ENCODE data around the gene NCS1. TPM values are rescaled to one million over a fixed set of nuclear protein-coding genes. Genes with fewer than 3 reads are reported as not detected.
"Not testable (repeated sequence)": the region's sequence is repeated elsewhere in the genome, so short reads cannot be mapped to it uniquely, and the experiment has no call there.

NCS1 gene
- total and polyA plus RNA-seq, 12 donors: 4.0 to 87.6 (median 34.3) TPM

DNA sequence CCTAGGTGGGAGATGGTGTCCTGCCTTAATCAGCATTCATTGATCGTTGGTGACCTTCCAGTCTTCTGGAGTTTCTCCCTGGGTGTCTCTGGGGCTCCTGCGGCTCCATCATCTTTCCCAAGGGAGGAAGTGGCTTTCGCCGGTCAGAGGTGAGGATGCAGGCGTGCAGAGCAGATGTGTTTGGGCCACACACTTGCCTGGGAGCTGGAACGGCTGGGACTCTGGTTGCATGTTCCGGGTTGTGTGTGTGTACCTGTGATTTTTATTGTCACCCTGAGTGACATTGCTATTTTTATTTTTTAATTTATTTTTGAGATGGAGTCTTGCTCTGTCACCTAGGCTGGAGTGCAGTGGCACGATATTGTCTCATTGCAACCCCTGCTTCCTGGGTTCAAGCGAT is 103.0 kb downstream of the NCS1 start:
- intact Hi-C loops (cut with DNase I): no loop called here
- TF ChIP-seq, protein P1, sequence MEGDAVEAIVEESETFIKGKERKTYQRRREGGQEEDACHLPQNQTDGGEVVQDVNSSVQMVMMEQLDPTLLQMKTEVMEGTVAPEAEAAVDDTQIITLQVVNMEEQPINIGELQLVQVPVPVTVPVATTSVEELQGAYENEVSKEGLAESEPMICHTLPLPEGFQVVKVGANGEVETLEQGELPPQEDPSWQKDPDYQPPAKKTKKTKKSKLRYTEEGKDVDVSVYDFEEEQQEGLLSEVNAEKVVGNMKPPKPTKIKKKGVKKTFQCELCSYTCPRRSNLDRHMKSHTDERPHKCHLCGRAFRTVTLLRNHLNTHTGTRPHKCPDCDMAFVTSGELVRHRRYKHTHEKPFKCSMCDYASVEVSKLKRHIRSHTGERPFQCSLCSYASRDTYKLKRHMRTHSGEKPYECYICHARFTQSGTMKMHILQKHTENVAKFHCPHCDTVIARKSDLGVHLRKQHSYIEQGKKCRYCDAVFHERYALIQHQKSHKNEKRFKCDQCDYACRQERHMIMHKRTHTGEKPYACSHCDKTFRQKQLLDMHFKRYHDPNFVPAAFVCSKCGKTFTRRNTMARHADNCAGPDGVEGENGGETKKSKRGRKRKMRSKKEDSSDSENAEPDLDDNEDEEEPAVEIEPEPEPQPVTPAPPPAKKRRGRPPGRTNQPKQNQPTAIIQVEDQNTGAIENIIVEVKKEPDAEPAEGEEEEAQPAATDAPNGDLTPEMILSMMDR (IDR thresholded peaks at IDR 0.05): no peak
- no peak for TF ChIP-seq POLR2A (IDR thresholded peaks at IDR 0.05)
- Histone ChIP-seq H3K27me3 (no peaks in the 10 kb centered on the region), H3K36me3 (replicated peaks in 1 of 2) (no peaks in the 10 kb centered on the region), H3K4me1 (replicated peaks in 1 of 2) (no peaks in the 10 kb centered on the region), H3K9me3 (replicated peaks in 1 of 3) (no peaks in the 10 kb centered on the region), H3K4me3 (no peak overlapping the region), H3K27ac (no peak overlapping the region)
- DNase-seq: no peak
- WGBS, 4 donors: 77 to 86% (median 84%) methylated on average over 9 of the region's 9 CpGs

DNA sequence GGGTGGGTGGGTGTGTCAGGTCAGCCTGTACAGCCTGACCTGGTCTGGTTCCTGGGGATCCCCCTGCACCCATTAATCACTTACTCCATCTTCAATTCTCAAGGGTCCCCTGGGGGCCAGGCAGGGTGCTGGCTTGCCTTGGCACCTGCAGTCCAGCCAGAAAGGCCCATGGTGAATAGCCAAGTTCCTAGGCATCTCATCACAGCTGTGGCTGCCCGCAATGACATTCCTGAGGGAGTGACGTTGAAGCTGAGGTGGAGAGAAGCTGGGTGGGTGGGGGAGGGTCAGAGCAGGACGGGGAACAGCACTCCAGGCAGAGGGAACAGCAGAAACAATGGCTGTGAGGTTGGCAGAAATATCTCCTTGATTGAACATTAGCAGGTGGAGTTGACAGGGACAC is 103.9 kb downstream of the NCS1 start:
- Histone ChIP-seq H3K27me3 (no peaks in the 10 kb centered on the region), H3K27ac (no peak overlapping the region), H3K4me1 (replicated peaks in 1 of 2) (no peaks in the 10 kb centered on the region), H3K36me3 (replicated peaks in 1 of 2) (no peaks in the 10 kb centered on the region), H3K4me3 (no peak overlapping the region), H3K9me3 (replicated peaks in 1 of 3) (no peaks in the 10 kb centered on the region)
- WGBS, 4 donors: 71 to 84% (median 80%) methylated on average over 2 to 3 of the region's 3 CpGs
- DNase-seq: no peak
- intact Hi-C loops (cut with DNase I): no loop called here
- no peak for TF ChIP-seq POLR2A (IDR thresholded peaks at IDR 0.05)
- TF ChIP-seq, protein P1 (IDR thresholded peaks at IDR 0.05): no peak

DNA sequence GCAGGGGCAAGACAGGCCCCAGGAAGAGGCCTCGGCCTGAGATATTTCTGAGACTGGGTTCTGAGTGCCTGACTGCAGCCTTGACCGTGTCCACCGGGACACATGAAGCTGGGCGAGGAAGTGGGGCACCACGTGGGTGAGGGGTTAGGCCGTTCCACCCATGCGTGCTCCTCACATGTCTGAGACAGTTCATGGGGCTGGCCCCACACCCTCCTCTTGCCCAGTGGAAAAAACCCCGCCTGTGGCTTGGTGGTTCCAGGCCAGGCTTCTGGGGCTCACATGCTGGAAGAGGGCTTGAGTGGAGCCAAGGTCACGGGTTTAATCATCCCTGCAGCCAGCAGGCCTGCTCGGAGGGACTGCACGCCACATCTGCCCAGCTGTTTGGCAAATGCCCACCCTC is 104.8 kb downstream of the NCS1 start:
- 71 to 89% (median 78%) methylated on average over 5 to 11 of the region's 11 CpGs for WGBS, 4 donors
- intact Hi-C loops (cut with DNase I): no loop called here
- no peaks in the 10 kb centered on the region for H3K36me3 ChIP-seq (replicated peaks in 1 of 2)
- no peak for TF ChIP-seq POLR2A (IDR thresholded peaks at IDR 0.05)
- TF ChIP-seq, protein P1 (IDR thresholded peaks at IDR 0.05): no peak
- no peaks in the 10 kb centered on the region for H3K9me3 ChIP-seq (replicated peaks in 1 of 3)
- H3K27me3 ChIP-seq: no peaks in the 10 kb centered on the region
- H3K4me3 ChIP-seq: no peak overlapping the region
- H3K4me1 ChIP-seq (replicated peaks in 1 of 2): peaks cover 0 to under 1% of the 10 kb centered on the region in 2 donors
- H3K27ac ChIP-seq: no peak overlapping the region
- DNase-seq: no peak

DNA sequence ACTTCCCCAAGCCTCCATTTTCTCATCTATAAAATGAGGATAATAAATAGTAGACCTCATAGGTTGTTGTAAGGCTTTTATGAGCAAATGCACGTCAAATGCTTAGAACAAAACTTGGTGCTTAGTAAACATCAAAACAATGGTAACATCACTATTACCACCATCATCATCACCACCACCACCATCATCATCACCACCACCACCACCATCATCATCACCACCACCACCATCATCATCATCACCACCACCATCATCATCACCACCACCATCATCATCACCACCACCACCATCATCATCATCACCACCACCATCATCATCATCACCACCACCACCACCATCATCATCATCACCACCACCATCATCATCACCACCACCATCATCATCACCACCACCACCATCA is 105.3 kb downstream of the NCS1 start:
- 86 to 95% (median 91%) methylated on average over 1 of the region's 1 CpG for WGBS, 4 donors
- not testable (repeated sequence) for H3K27ac ChIP-seq

DNA sequence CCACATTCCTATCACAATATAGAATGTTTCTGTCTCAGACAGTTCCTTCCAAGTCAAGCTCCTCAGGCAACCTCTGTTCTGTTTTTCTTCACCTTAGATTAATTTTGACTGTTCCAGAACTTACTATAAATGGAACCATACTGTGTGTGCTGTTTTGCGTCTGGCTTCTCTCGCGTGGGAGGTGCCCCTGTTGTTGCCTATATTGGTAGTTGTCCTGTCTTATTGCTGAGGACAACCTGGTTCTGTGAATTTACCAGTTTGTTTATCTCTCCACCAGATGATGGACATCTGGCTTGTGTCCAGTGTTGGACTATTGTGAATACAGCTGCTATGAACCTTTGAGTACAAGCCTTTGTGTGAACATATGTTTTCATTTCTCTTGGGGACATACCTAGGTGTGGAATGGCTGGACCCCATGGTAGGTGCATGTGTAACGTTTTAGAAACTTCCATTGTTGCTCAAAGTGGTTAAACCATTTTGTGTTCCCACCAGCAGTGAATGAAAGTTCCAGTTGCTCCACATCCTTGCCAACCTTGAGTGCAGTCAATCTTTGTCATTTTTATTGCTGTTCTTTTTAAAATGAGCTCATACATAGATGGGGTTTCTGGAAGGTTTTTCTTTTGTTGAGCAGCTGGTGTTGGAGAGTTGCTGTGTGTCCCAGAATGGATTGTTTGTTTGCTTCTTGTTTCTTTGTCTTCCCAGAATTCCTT is 111.5 kb downstream of the NCS1 start:
- 54 to 74% (median 67%) methylated on average over 4 of the region's 4 CpGs for WGBS, 4 donors
- Histone ChIP-seq H3K4me1 (replicated peaks in 1 of 2) (peaks cover 0 to 9% of the 10 kb centered on the region in 2 donors), H3K9me3 (replicated peaks in 1 of 3) (no peaks in the 10 kb centered on the region), H3K4me3 (no peak overlapping the region), H3K27ac (no peak overlapping the region), H3K27me3 (peaks cover 5% of the 10 kb centered on the region), H3K36me3 (replicated peaks in 1 of 2) (no peaks in the 10 kb centered on the region)
- TF ChIP-seq, protein P1 (IDR thresholded peaks at IDR 0.05): no peak
- TF ChIP-seq POLR2A (IDR thresholded peaks at IDR 0.05): no peak
- no peak for DNase-seq
- intact Hi-C loops (cut with DNase I): no loop called here

More for the DNA sequence above, 105.3 kb downstream of the NCS1 start:
- DNase-seq; H3K27me3 ChIP-seq; H3K4me3 ChIP-seq; H3K9me3 ChIP-seq (replicated peaks in 1 of 3); H3K4me1 ChIP-seq (replicated peaks in 1 of 2); H3K36me3 ChIP-seq (replicated peaks in 1 of 2); intact Hi-C loops (cut with DNase I): not testable (repeated sequence)
